H9 (cell line): Measurements from ENCODE around the gene GFPT2. TPM values are rescaled to one million over a fixed set of nuclear protein-coding genes. Genes with fewer than 3 reads are reported as not detected.

Experiments used
- DNase-seq: peaks from one replicate; pipeline ENCODE4 v3.0.0-alpha.2; 2017
- H2AFZ ChIP-seq: one replicate; pipeline ENCODE4 v1.6.1; 2013; ENCODE audit warnings: mild to moderate bottlenecking, low read length, control low read depth, moderate library complexity
- H2AK5ac ChIP-seq: 2 replicates; pipeline ENCODE4 v1.6.1; 2013; ENCODE audit warnings: low read length, control low read depth, mixed read lengths; ENCODE audit not compliant: insufficient read length
- H2BK120ac ChIP-seq: one replicate; pipeline ENCODE4 v1.6.1; 2013; ENCODE audit warnings: low read depth, mild to moderate bottlenecking, low read length, control low read depth, inconsistent platforms; ENCODE audit not compliant: poor library complexity, severe bottlenecking
- H2BK12ac ChIP-seq: 2 replicates; pipeline ENCODE4 v1.6.1; 2013; ENCODE audit warnings: low read length, control low read depth, mixed read lengths, low read depth; ENCODE audit not compliant: insufficient read length
- H2BK15ac ChIP-seq: 2 replicates; pipeline ENCODE4 v1.6.1; 2013; ENCODE audit warnings: low read depth, low read length, control low read depth
- H2BK20ac ChIP-seq: one replicate; pipeline ENCODE4 v1.6.1; 2013; ENCODE audit warnings: low read depth, mild to moderate bottlenecking, low read length, control low read depth, inconsistent platforms; ENCODE audit not compliant: poor library complexity, severe bottlenecking
- H2BK5ac ChIP-seq: 2 replicates; pipeline ENCODE4 v1.6.1; 2013; ENCODE audit warnings: low read length, control low read depth, mixed read lengths; ENCODE audit not compliant: insufficient read length
- H3K14ac ChIP-seq: 2 replicates; pipeline ENCODE4 v1.6.1; 2013; ENCODE audit warnings: low read length, control low read depth; ENCODE audit not compliant: insufficient read depth
- H3K18ac ChIP-seq: 2 replicates; pipeline ENCODE4 v1.6.1; 2013; ENCODE audit warnings: low read depth, mild to moderate bottlenecking, mixed read lengths, low read length, control low read depth; ENCODE audit not compliant: insufficient read length
- H3K23ac ChIP-seq: 2 replicates; pipeline ENCODE4 v1.6.1; 2013; ENCODE audit warnings: low read length, control low read depth, mixed read lengths, low read depth; ENCODE audit not compliant: insufficient read length
- H3K23me2 ChIP-seq: 2 replicates; pipeline ENCODE4 v1.6.1; 2013; ENCODE audit warnings: low read depth, mild to moderate bottlenecking, mixed read lengths, low read length, control low read depth; ENCODE audit not compliant: insufficient read length, poor library complexity, severe bottlenecking
- H3K27ac ChIP-seq: 2 replicates; pipeline ENCODE4 v1.5.1; 2013; ENCODE audit warnings: low read length, control low read depth, mixed read lengths, low read depth; ENCODE audit not compliant: insufficient read length
- H3K27me3 ChIP-seq: 2 replicates; pipeline ENCODE4 v1.6.1; 2013; ENCODE audit warnings: low read length, control low read depth, inconsistent platforms; ENCODE audit not compliant: insufficient read depth
- H3K4ac ChIP-seq: 2 replicates; pipeline ENCODE4 v1.6.1; 2013; ENCODE audit warnings: low read depth, mild to moderate bottlenecking, control low read depth, inconsistent platforms, low read length, moderate library complexity
- H3K4me1 ChIP-seq: 2 replicates; pipeline ENCODE4 v1.6.1; 2013; ENCODE audit warnings: low read length, control low read depth, inconsistent platforms; ENCODE audit not compliant: insufficient read depth
- H3K4me2 ChIP-seq: 2 replicates; pipeline ENCODE4 v1.6.1; 2013; ENCODE audit warnings: low read length, control low read depth, mixed read lengths; ENCODE audit not compliant: insufficient read length, insufficient read depth
- H3K56ac ChIP-seq: 2 replicates; pipeline ENCODE4 v1.6.1; 2013; ENCODE audit warnings: low read depth, mild to moderate bottlenecking, mixed read lengths, low read length, control low read depth; ENCODE audit not compliant: insufficient read length
- H3K79me1 ChIP-seq: 2 replicates; pipeline ENCODE4 v1.6.1; 2013; ENCODE audit warnings: low read depth, mild to moderate bottlenecking, moderate library complexity, low read length, control low read depth, inconsistent platforms; ENCODE audit not compliant: insufficient read depth, poor library complexity, severe bottlenecking
- H3K79me2 ChIP-seq: 2 replicates; pipeline ENCODE4 v1.6.1; 2013; ENCODE audit warnings: low read length, control low read depth, inconsistent platforms; ENCODE audit not compliant: insufficient read depth
- H3K9ac ChIP-seq: 2 replicates; pipeline ENCODE4 v1.6.1; 2013; ENCODE audit warnings: low read length, control low read depth, mixed read lengths; ENCODE audit not compliant: insufficient read length; ENCODE audit errors: extremely low read depth
- H3K9me3 ChIP-seq: one replicate; pipeline ENCODE4 v1.6.1; 2013; ENCODE audit warnings: low read depth, low read length, inconsistent platforms; ENCODE audit not compliant: control insufficient read depth
- H3T11ph ChIP-seq: one replicate; pipeline ENCODE4 v1.6.1; 2013; ENCODE audit warnings: mild to moderate bottlenecking, low read length, control low read depth, inconsistent platforms
- H4K20me1 ChIP-seq: one replicate; pipeline ENCODE4 v1.6.1; 2013; ENCODE audit not compliant: control insufficient read depth, insufficient read length, insufficient read depth
- H4K5ac ChIP-seq: 2 replicates; pipeline ENCODE4 v1.6.1; 2013; ENCODE audit warnings: low read depth, mild to moderate bottlenecking, mixed read lengths, low read length, control low read depth; ENCODE audit not compliant: insufficient read length
- H4K8ac ChIP-seq: replicated peaks from 2 replicates; pipeline ENCODE4 v1.6.1; 2013; ENCODE audit warnings: low read length, control low read depth, mixed read lengths, low read depth; ENCODE audit not compliant: insufficient read length
- H4K91ac ChIP-seq: 2 replicates; pipeline ENCODE4 v1.6.1; 2013; ENCODE audit warnings: low read depth, mild to moderate bottlenecking, moderate library complexity, mixed read lengths, low read length, control low read depth; ENCODE audit not compliant: insufficient read length
- H3K27ac Mint-ChIP-seq, 3 experiments: 2 replicates in 2 of 3; 3 replicates in 1 of 3; pipeline ENCODE4 v1.8.0; 2020 to 2021; ENCODE audit warnings: mixed read lengths in 3 of 3, mild to moderate bottlenecking in 1 of 3, moderate library complexity in 1 of 3
- H3K27me3 Mint-ChIP-seq: 2 replicates; pipeline ENCODE4 v1.8.0; 2021; ENCODE audit warnings: low read depth, mild to moderate bottlenecking, moderate library complexity, mixed read lengths
- H3K36me3 Mint-ChIP-seq, 3 experiments: 2 replicates in 2 of 3; 3 replicates in 1 of 3; pipeline ENCODE4 v1.8.0; 2020 to 2021; ENCODE audit warnings: low read depth in 3 of 3, mixed read lengths in 3 of 3; ENCODE audit not compliant: insufficient read depth in 1 of 3
- H3K4me1 Mint-ChIP-seq, 2 experiments: 2 replicates each; pipeline ENCODE4 v1.8.0; 2020; ENCODE audit warnings: mixed read lengths in 2 of 2
- H3K4me3 Mint-ChIP-seq, 2 experiments: 2 replicates in 1 of 2; 3 replicates in 1 of 2; pipeline ENCODE4 v1.8.0; 2020 to 2021; ENCODE audit warnings: mild to moderate bottlenecking in 2 of 2, mixed read lengths in 2 of 2, moderate library complexity in 1 of 2
- H3K9me3 Mint-ChIP-seq, 2 experiments: 2 replicates in 1 of 2; 3 replicates in 1 of 2; pipeline ENCODE4 v1.8.0; 2020; ENCODE audit warnings: mild to moderate bottlenecking in 2 of 2, mixed read lengths in 2 of 2, moderate library complexity in 1 of 2
- CTCF ChIP-seq: fragments of 200-600 bp; sonication (generic); conservative IDR thresholded peaks from 3 replicates; pipeline ENCODE4 v1.8.0; 2021; ENCODE audit warnings: antibody characterized with exemption, mild to moderate bottlenecking
- WGBS: extraction: QIAGEN DNeasy Blood & Tissue Kit; methylation state at CpG from one replicate; pipeline ENCODE4 v1.1.7; 2013; ENCODE audit warnings: missing lambda C conversion rate, low lambda C conversion rate, mixed read lengths; ENCODE audit not compliant: insufficient read length; ENCODE audit errors: extremely low coverage; 5-methylcytosine and 5-hydroxymethylcytosine counted together
- total RNA-seq: library from RNA; stranded (reverse); gene quantifications from 2 replicates; pipeline ENCODE4 v1.2.1, GENCODE V29; 2021

The GFPT2 gene
- total RNA-seq, 1 experiment from 2014 or later, result 89.8 TPM

GRCh38 chr5:180318456-180319089 is 34.6 kb downstream of the GFPT2 start:
- Histone ChIP-seq H4K20me1 (no peaks in the 10 kb centered on the region), H2AK5ac (no peak overlapping the region), H2AFZ (no peak overlapping the region), H3K79me1 (peaks cover 2% of the 10 kb centered on the region), H3K4me1 (no peaks in the 10 kb centered on the region), H3K14ac (no peak overlapping the region; the same call in 1 of the 2 replicates), H3K56ac (no peak overlapping the region), H3K9me3 (no peaks in the 10 kb centered on the region), H2BK12ac (no peak overlapping the region), H3K4me2 (no peak overlapping the region), H3K27me3 (no peaks in the 10 kb centered on the region), H3K18ac (no peak overlapping the region), H3K9ac (no peak overlapping the region), H2BK20ac (no peak overlapping the region), H2BK15ac (no peak overlapping the region), H3K4ac (no peak overlapping the region), H3K23me2 (no peaks in the 10 kb centered on the region), H2BK120ac (no peak overlapping the region), H2BK5ac (no peak overlapping the region), H4K91ac (no peak overlapping the region), H3T11ph (no peak overlapping the region), H4K8ac (no peak overlapping the region), H3K27ac (no peak overlapping the region), H3K79me2 (no peaks in the 10 kb centered on the region), H3K23ac (no peak overlapping the region), H4K5ac (no peak overlapping the region)
- H3K9me3 Mint-ChIP-seq, result no peaks in the 10 kb centered on the region
- no CpG with 5 or more reads among the region's 23 CpGs for WGBS
- no peak for DNase-seq
- no peaks in the 10 kb centered on the region for H3K27me3 Mint-ChIP-seq
- peaks cover 2 to 3% of the 10 kb centered on the region in 2 experiments; a peak in 1 of 4 replicates for H3K4me1 Mint-ChIP-seq
- H3K27ac Mint-ChIP-seq, result peak overlapping the region in 2 of 3 experiments; percentile 79 to 80; a peak in 1 of 7 replicates
- TF ChIP-seq CTCF, result peak; percentile 26; the same call in 1 of the 3 replicates
- peaks cover 61 to 82% (median 79%) of the 10 kb centered on the region in 3 experiments for H3K36me3 Mint-ChIP-seq
- H3K4me3 Mint-ChIP-seq, result no peak overlapping the region
